Measurements from ENCODE around the gene LBX2.

LBX2 gene

DNA sequence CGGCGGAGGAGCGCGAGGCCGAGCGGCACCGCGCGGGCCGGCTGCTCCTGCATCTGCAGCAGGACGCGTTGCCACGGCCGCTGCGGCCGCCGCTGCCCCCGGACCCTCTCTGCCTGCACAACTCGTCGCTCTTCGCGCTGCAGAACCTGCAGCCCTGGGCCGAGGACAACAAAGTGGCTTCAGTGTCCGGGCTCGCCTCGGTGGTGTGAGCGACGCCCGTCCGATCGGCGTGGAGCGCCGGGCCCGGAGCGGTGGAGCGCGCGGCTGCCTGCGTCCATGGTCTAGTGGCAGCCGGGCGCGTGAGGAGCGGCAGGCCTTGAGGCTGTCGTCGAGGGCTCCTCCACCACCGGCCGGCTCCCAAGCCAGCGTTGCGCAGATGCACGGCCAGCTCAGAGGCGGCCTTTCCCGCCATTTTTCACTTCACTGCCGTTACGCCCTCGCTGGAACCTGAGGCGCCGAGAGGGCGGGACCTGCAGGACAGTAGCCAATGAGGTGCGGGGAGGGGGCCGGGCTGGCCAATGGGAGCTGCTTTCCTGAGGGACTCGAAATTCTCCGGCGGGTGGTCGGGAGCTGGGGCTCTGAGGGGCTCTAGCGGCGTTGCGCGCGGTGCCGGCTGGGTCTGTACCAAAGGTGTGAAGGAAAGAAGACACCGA, 16.7 kb upstream of the LBX2 start:
- Mint-ChIP-seq H3K27ac (peak overlapping the region; percentile 65), H3K4me1 (peaks cover 33% of the 10 kb centered on the region), H3K36me3 (peaks cover 9% of the 10 kb centered on the region), H3K9me3 (no peaks in the 10 kb centered on the region), H3K27me3 (peaks cover 99% of the 10 kb centered on the region), H3K4me3 (peak overlapping the region; percentile 71)
- peak; percentile 84 for DNase-seq
- CTCF ChIA-PET, result no interaction called here

DNA sequence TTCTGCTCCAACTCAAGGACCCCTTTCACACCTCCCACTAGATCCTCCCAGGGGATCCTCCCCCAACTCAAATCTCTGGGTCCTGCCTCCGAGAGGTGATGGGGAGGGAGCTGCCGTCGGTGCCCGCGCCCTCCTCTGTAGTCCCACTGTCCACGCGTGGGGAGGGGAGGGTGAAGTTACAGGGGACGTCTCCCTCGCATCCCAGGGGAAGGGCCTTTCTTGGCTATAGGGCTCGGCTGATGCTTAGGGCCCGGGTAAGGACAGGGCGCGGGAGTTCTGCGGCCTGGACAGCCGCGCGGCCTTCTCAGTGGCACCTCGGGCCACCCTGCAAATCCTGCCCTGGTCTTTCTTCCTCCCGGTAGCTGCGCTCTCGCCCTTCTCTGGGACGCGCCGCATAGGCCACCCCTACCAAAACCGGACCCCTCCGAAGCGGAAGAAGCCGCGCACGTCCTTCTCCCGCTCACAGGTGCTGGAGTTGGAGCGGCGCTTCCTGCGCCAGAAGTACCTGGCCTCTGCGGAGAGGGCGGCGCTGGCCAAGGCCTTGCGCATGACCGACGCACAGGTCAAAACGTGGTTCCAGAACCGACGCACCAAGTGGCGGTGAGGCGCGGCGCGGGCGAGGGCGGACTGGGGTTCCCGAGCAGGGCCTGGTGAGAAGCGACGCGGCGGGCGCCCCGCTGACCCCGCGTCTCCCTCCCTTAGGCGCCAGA, 16.0 kb upstream of the LBX2 start:
- H3K27ac Mint-ChIP-seq, result no peak overlapping the region
- CTCF ChIA-PET, result no interaction called here
- H3K36me3 Mint-ChIP-seq, result peaks cover 9% of the 10 kb centered on the region
- DNase-seq, result peak; percentile 44
- peaks cover 36% of the 10 kb centered on the region for H3K4me1 Mint-ChIP-seq
- peaks cover 99% of the 10 kb centered on the region for H3K27me3 Mint-ChIP-seq
- H3K4me3 Mint-ChIP-seq, result peak overlapping the region; percentile 73
- H3K9me3 Mint-ChIP-seq, result no peaks in the 10 kb centered on the region

GRCh38 chr2:74514368-74515270, 15.2 kb upstream of the LBX2 start, which contains the start of gene TLX2:
Gene TLX2 (plus strand): TSS chr2:74514450. CDS start chr2:74514807, 357 bp downstream.
- Mint-ChIP-seq H3K36me3 (peaks cover 9% of the 10 kb centered on the region), H3K4me3 (peak within 1 kb of the TSS; percentile 73), H3K27ac (peak within 1 kb of the TSS; percentile 28), H3K27me3 (peaks cover 99% of the 10 kb centered on the region), H3K9me3 (no peaks in the 10 kb centered on the region), H3K4me1 (peaks cover 40% of the 10 kb centered on the region)
- DNase-seq, result no peak
- CTCF ChIA-PET, result interaction anchor here (1.0 to 1.6 kb wide), 2 partner anchors 14 to 73 kb away, joined by 3 read pairs; no protein-coding TSS in a partner anchor

GRCh38 chr2:74513605-74514367, 14.4 kb upstream of the LBX2 start:
- H3K4me3 Mint-ChIP-seq, result peak overlapping the region; percentile 23
- H3K9me3 Mint-ChIP-seq, result no peaks in the 10 kb centered on the region
- CTCF ChIA-PET, result interaction anchor here (1.0 to 1.6 kb wide), 4 partner anchors 10 to 74 kb away, joined by 3 to 7 read pairs (median 3); no protein-coding TSS in a partner anchor
- H3K27me3 Mint-ChIP-seq, result peaks cover 97% of the 10 kb centered on the region
- H3K4me1 Mint-ChIP-seq, result peaks cover 41% of the 10 kb centered on the region
- DNase-seq, result peak; percentile 56
- H3K27ac Mint-ChIP-seq, result peak overlapping the region; percentile 28
- H3K36me3 Mint-ChIP-seq, result peaks cover 9% of the 10 kb centered on the region

DNA sequence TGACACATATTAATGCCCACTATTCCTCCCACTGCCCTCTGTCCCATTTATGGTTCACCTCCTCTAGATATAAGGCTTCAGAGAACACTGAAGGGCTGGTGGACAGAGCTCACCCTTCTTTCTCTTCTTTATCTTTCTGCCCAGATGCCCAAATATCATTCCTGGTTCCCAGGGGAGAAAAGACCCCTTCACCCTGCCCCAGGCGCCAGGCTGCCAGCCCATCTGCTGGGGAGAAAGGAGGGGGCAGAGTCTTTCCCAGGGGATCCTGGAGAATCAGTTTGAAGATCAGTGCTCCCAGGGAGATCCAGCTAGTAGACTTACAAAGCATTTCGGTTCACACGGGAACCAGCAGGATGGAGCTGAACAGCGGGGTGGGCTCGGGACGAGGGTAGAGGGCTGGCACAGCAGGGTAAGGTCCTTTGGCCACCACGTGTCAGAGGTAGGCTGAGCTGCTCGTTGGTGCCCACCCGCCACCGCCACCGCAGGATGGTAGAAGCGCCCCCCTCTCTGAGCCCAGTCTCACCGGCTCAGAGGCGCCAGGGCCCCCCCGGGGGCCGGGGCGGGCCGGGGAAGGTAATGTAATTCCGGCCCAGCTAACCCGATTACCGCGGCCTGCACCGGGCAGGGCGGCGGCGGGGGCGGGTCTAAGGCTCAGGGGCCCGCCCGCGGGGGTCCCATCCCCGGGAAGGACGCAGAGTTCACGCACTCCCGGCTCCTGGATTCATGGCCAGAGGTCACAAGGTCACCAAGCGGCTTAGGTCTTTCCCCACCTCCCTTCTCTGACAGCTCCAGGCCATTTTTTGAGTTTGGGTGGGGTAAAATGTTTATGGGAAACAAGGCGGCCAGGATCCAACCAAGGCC, 13.6 kb upstream of the LBX2 start:
- no peak overlapping the region for H3K4me3 Mint-ChIP-seq
- peaks cover 49% of the 10 kb centered on the region for H3K4me1 Mint-ChIP-seq
- CTCF ChIA-PET, result interaction anchor here (0.8 to 1.6 kb wide), 4 partner anchors 9 to 74 kb away, joined by 3 to 7 read pairs (median 3); no protein-coding TSS in a partner anchor
- no peaks in the 10 kb centered on the region for H3K9me3 Mint-ChIP-seq
- peaks cover 97% of the 10 kb centered on the region for H3K27me3 Mint-ChIP-seq
- H3K36me3 Mint-ChIP-seq, result peaks cover 14% of the 10 kb centered on the region
- no peak overlapping the region for H3K27ac Mint-ChIP-seq
- DNase-seq, result no peak

DNA sequence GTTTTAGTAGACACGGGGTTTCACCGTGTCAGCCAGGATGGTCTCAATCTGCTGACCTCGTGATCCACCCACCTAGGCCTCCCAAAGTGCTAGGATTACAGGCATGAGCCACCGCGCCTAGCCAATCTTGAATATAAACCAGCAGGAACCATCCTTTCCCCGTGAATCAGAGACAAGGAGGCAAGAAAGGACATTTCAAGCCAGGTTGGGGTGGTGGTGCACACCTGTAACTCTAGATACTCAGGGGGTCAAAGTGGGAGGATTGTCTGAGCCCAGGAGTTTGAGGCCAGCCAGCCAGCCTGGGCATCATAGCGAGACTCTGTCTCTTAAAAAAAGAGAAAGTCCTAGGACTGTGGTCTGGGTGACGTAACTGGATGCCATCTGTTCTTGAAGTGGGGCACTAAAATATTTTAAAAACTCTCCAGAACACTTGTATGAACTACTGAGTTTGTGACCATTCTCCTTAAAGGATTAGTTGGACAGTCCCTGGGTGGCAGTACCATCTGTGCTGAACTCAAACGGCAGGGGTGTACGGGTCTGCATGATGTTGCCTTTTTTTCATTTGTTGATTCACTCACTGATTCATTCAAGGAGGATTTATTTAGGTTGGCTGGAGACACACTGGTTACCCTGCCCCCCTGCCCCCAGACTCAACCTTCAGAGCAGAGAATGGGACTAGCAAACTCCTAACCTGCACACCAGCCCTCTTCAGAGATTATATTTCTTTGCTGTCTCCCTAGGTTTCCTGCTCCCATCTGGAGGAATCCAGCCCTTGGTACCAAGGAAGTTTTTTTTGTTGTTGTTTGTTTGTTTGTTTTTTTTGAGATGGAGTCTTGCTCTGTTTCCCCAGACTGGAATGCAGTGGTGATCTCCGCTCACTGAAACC, 11.9 kb upstream of the LBX2 start:
- CTCF ChIA-PET, result no interaction called here
- no peaks in the 10 kb centered on the region for H3K9me3 Mint-ChIP-seq
- H3K4me3 Mint-ChIP-seq, result no peak overlapping the region
- H3K27ac Mint-ChIP-seq, result no peak overlapping the region
- H3K36me3 Mint-ChIP-seq, result peaks cover 18% of the 10 kb centered on the region
- peaks cover 57% of the 10 kb centered on the region for H3K4me1 Mint-ChIP-seq
- H3K27me3 Mint-ChIP-seq, result peaks cover 92% of the 10 kb centered on the region
- no peak for DNase-seq

- peaks cover 24% of the 10 kb centered on the region for H3K36me3 Mint-ChIP-seq
- H3K27ac Mint-ChIP-seq, result no peak overlapping the region
- no peak overlapping the region for H3K4me3 Mint-ChIP-seq
- H3K9me3 Mint-ChIP-seq, result no peaks in the 10 kb centered on the region
- CTCF ChIA-PET, result interaction anchor here (1.2 to 1.8 kb wide), 3 partner anchors 9 to 28 kb away, joined by 3 to 8 read pairs (median 6); partner anchors contain the start of genes CCDC142 and TTC31
- H3K4me1 Mint-ChIP-seq, result peaks cover 53% of the 10 kb centered on the region
- peaks cover 81% of the 10 kb centered on the region for H3K27me3 Mint-ChIP-seq
- DNase-seq, result no peak
These were observed 10.9 kb upstream of the LBX2 start for GRCh38 chr2:74510272-74510671.

DNA sequence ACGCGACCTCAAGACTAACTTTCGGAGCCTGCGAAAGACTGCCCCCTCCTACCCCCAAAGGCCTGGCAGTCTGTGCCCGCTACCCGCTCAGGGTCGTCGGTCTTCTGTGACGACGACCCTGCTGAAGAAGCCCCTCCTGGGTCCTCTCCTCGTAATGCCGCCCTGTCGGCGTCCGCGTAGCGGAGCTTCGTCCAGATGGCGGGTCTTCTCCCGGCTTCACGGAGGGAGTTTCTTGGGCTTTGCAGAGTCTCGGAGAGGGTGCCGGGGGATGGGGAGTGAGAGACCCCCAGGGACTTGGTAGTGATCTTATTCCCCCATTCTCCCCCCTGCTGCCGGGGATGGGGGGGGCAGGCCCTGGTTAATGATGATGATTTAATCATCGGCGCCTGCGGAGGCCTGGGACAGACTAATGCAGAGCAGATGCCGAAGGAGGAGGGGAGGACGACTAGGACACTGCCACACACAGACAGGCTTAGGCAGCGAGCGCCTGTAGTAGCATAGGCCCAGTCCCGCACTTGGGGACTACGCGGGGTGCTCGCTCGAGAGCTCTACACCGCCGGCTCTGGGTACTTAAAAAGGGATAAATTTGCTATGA, 8.6 kb upstream of the LBX2 start:
- Mint-ChIP-seq H3K27ac (peak overlapping the region; percentile 99), H3K36me3 (peaks cover 38% of the 10 kb centered on the region), H3K9me3 (no peaks in the 10 kb centered on the region), H3K4me1 (peaks cover 63% of the 10 kb centered on the region), H3K4me3 (peak overlapping the region; percentile 95), H3K27me3 (peaks cover 77% of the 10 kb centered on the region)
- CTCF ChIA-PET, result interaction anchor here (1.7 kb wide), 1 partner anchor 14 kb away, joined by 4 read pairs; no protein-coding TSS in a partner anchor
- DNase-seq, result peak; percentile 41

- Mint-ChIP-seq H3K9me3 (no peaks in the 10 kb centered on the region), H3K27ac (peak within 1 kb of the TSS; percentile 99), H3K4me1 (peaks cover 65% of the 10 kb centered on the region), H3K4me3 (peak within 1 kb of the TSS; percentile 95), H3K36me3 (peaks cover 38% of the 10 kb centered on the region), H3K27me3 (peaks cover 77% of the 10 kb centered on the region)
- peak; percentile 99 for DNase-seq
- CTCF ChIA-PET, result interaction anchor here (1.4 to 1.7 kb wide), 2 partner anchors 14 to 24 kb away, joined by 3 to 4 read pairs; partner anchors contain the start of genes CCDC142 and TTC31
These were observed 7.9 kb upstream of the LBX2 start, which contains the start of gene PCGF1 for GRCh38 chr2:74507145-74507925. Gene PCGF1 (minus strand): TSS chr2:74507695. CDS start chr2:74507668, 27 bp downstream.

DNA sequence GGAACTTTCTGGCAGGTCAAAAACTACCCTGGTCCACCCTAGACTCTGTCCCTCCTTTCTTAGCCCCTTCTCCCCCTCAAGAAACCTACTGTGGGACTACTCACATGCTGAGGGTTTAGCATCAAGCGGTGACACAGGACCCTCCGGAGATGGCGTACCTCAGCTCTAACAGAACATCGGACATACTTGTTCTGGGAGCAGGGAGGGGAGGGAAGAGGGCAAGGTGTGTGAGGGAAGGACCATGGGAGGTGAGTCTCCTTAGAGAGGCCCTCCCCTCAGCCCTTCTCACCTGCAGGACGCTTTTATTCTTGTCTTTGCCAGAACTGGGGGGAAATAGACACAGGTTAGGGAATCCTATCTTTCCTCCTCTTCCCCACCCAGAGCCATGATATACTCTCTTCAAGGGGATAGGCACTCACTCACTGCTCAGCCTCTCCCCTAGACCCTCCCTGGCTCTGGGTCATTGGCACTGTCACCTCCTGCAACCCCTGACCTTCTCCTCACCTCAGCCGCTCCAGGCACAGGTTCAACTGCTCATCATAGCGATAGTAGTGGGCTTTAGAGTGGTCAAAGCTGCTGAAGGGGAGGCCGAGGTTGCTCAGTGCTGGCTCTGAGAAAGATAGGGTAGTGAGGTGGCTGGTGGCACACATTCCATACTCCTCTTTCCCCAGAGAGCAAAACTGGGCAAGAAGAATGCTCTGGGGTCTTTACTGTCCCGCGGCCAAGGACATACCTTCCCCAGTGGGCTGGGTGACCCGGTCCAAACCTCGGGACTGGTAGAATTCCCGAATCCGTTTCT, 6.2 kb upstream of the LBX2 start:
- CTCF ChIA-PET, result interaction anchor here (1.7 to 2.5 kb wide), 2 partner anchors 23 to 79 kb away, joined by 4 to 11 read pairs; partner anchors contain the start of genes CCDC142 and TTC31
- Mint-ChIP-seq H3K9me3 (no peaks in the 10 kb centered on the region), H3K27me3 (peaks cover 77% of the 10 kb centered on the region), H3K4me1 (peaks cover 74% of the 10 kb centered on the region), H3K36me3 (peaks cover 42% of the 10 kb centered on the region), H3K27ac (no peak overlapping the region), H3K4me3 (no peak overlapping the region)
- no peak for DNase-seq
